OCI-LY3 (cell line): ENCODE results near the gene VCAN.

Experiments
- EZH2phosphoT487 ChIP-seq: fragments of 200-600 bp; shearing (Covaris generic); IDR thresholded peaks from 2 replicates; pipeline ENCODE4 v1.6.1; 2018; ENCODE audit warnings: antibody characterized with exemption, mixed run types, low read depth
- TF ChIP-seq, protein P1 (sequence below): fragments of 200-600, 300-600 bp; sonication (generic); IDR thresholded peaks from 2 replicates; pipeline ENCODE4 v1.5.1; 2014; ENCODE audit warnings: antibody characterized with exemption, low read length, low read depth

DNA sequence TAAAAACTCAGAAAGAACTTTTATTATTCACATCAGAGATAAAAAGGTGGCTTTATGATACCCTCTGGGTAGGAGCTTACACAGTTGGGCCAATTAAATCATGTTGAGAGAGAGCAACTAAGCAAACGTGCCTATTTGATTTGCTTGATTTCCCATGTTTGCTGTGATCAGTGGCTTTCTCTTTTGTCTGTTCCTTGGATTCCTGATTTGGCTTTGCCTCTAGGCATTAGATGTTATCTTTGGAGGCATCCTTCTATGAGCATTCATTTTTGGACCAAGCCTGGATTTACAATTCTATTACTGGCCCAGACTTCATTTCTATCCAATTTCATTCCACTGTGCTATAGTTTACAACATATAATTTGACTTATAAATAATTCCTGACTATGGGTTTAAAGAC lies 35.9 kb downstream of the VCAN start:
- no peak for TF ChIP-seq EZH2phosphoT487
- TF ChIP-seq, protein P1, sequence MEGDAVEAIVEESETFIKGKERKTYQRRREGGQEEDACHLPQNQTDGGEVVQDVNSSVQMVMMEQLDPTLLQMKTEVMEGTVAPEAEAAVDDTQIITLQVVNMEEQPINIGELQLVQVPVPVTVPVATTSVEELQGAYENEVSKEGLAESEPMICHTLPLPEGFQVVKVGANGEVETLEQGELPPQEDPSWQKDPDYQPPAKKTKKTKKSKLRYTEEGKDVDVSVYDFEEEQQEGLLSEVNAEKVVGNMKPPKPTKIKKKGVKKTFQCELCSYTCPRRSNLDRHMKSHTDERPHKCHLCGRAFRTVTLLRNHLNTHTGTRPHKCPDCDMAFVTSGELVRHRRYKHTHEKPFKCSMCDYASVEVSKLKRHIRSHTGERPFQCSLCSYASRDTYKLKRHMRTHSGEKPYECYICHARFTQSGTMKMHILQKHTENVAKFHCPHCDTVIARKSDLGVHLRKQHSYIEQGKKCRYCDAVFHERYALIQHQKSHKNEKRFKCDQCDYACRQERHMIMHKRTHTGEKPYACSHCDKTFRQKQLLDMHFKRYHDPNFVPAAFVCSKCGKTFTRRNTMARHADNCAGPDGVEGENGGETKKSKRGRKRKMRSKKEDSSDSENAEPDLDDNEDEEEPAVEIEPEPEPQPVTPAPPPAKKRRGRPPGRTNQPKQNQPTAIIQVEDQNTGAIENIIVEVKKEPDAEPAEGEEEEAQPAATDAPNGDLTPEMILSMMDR, result no peak
